ENCODE measurements around the gene GIMAP8. TPM values are rescaled to one million over a fixed set of nuclear protein-coding genes. Genes with fewer than 3 reads are reported as not detected.

GIMAP8 gene
- total RNA-seq: 10 to 100 TPM in 1 of 4 donors, 1 to 10 TPM in 1, under 1 TPM in 2; 0.38 to 12.2 (median 2.4) TPM

DNA sequence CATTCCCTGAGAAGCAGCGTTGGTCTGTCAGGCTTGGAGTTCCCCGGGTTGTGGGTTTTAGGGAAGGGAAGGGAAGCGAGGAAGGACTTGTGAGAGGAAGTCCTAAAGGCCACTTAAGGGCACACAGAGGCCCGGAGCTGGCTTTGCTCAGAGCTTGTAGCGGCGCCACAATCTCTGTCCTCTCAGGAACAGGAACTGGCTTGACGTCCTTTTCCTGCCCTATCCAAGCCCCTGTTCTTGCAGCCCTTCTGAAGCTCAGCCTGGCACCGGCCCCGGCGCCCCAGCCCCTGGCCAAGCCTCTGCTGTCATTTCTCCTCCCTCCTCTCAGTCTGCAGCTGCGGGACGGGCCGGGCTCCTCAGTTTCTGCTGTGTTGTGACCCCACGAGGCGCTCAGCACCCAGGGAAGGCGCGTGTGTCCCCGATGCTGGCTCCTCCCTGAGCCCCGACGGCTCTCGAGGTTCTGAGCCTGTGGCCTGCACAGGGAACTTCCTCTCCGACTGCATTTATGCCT is at the start of gene GIMAP8:
GIMAP8 (plus strand) TSS at position 140 of the 511 bp plus-strand sequence. CDS start 16,069 bp downstream, outside the sequence.
- intact Hi-C loops (cut with DNase I): loop anchor here (10.0 kb wide), 1 partner anchor 184 kb away; the partner anchor contains the start of gene GIMAP6
- 41 to 63% methylated on average over 6 to 22 of the region's 22 CpGs for WGBS, 2 donors

DNA sequence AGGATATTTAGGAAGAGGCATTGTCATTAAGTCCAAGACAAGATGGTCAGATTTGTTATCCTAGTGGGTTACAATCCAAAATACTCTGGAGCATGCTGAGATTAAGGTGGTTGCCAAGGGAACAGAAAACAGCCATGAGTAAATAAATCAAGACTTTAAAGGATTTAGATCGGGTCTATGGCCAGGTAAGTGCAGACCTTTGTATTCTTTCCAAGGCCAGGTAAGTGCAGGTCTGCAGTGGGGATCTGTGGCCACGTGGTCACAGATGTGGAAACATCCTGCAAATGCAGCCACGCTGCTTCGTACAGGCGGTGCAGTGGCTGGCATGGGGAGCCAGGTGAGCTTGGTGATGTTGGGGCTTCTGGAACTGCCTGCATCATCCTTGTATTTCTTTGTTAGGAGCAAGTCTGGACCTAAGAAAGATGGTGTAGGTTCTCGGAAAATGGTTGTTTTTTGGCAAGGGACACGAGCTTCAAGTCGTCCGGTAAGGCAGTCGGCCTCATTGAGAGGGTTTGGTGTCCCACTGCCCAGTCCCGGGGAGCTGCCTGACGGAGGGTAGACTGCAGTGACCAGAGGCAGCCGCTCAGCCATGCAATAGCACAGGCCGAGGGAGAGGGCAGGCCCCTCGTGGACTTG is 49.5 kb upstream of the GIMAP8 start:
- peaks cover 9 to 39% (median 19%) of the 10 kb centered on the region in 3 donors for H3K4me1 ChIP-seq
- 78 to 81% methylated on average over 13 to 15 of the region's 15 CpGs for WGBS, 2 donors
- no peak for DNase-seq
- H3K27ac ChIP-seq: no peak overlapping the region
- no peak overlapping the region for H3K4me3 ChIP-seq
- no peaks in the 10 kb centered on the region for H3K27me3 ChIP-seq
- H3K36me3 ChIP-seq: peaks cover 0 to 26% (median 8%) of the 10 kb centered on the region in 3 donors
- intact Hi-C loops (cut with DNase I): no loop called here
- no peaks in the 10 kb centered on the region for H3K9me3 ChIP-seq
- TF ChIP-seq, protein P1, sequence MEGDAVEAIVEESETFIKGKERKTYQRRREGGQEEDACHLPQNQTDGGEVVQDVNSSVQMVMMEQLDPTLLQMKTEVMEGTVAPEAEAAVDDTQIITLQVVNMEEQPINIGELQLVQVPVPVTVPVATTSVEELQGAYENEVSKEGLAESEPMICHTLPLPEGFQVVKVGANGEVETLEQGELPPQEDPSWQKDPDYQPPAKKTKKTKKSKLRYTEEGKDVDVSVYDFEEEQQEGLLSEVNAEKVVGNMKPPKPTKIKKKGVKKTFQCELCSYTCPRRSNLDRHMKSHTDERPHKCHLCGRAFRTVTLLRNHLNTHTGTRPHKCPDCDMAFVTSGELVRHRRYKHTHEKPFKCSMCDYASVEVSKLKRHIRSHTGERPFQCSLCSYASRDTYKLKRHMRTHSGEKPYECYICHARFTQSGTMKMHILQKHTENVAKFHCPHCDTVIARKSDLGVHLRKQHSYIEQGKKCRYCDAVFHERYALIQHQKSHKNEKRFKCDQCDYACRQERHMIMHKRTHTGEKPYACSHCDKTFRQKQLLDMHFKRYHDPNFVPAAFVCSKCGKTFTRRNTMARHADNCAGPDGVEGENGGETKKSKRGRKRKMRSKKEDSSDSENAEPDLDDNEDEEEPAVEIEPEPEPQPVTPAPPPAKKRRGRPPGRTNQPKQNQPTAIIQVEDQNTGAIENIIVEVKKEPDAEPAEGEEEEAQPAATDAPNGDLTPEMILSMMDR (IDR thresholded peaks at IDR 0.05): no peak
- no peak for TF ChIP-seq POLR2A (IDR thresholded peaks at IDR 0.05)

More for the DNA sequence above, at the start of gene GIMAP8:
- peaks cover 0 to 18% (median 0%) of the 10 kb centered on the region in 4 donors for H3K27me3 ChIP-seq
- H3K4me1 ChIP-seq: peaks cover 2 to 20% (median 10%) of the 10 kb centered on the region in 3 donors
- no peaks in the 10 kb centered on the region for H3K9me3 ChIP-seq
- peak within 1 kb of the TSS; percentile 50 to 85 (median 77) for H3K27ac ChIP-seq
- H3K36me3 ChIP-seq: no peaks in the 10 kb centered on the region
- peak within 1 kb of the TSS; percentile 19 to 66 (median 48) for H3K4me3 ChIP-seq
- peak; percentile 19 for DNase-seq
- TF ChIP-seq, protein P1 (IDR thresholded peaks at IDR 0.05): no peak
- TF ChIP-seq POLR2A (IDR thresholded peaks at IDR 0.05): no peak

DNA sequence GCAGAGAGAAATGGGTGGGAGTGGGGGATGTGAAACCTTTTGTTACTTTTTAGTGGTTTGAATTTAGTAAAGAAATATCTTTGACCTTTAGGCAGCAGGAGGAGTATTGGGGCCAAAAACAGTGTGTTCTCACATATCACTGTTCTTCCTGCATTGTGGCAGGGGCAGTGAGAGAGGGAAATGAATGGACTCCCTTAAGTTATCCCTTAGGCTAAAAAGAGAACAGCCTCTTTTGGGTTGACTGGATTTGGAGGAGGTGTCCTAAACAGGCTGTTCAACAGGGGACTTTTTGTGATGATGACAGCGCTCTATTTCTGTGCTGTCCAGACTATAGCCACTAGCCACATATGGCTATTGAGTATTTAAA is 49.0 kb upstream of the GIMAP8 start:
- Histone ChIP-seq H3K9me3 (no peaks in the 10 kb centered on the region), H3K4me1 (peaks cover 14 to 44% (median 24%) of the 10 kb centered on the region in 3 donors), H3K36me3 (peaks cover 0 to 24% (median 8%) of the 10 kb centered on the region in 3 donors), H3K4me3 (no peak overlapping the region), H3K27me3 (no peaks in the 10 kb centered on the region), H3K27ac (no peak overlapping the region)
- WGBS, 2 donors: 73 to 92% methylated on average over 1 of the region's 1 CpG
- no peak for TF ChIP-seq POLR2A (IDR thresholded peaks at IDR 0.05)
- TF ChIP-seq, protein P1 (IDR thresholded peaks at IDR 0.05): no peak
- no peak for DNase-seq
- intact Hi-C loops (cut with DNase I): no loop called here

DNA sequence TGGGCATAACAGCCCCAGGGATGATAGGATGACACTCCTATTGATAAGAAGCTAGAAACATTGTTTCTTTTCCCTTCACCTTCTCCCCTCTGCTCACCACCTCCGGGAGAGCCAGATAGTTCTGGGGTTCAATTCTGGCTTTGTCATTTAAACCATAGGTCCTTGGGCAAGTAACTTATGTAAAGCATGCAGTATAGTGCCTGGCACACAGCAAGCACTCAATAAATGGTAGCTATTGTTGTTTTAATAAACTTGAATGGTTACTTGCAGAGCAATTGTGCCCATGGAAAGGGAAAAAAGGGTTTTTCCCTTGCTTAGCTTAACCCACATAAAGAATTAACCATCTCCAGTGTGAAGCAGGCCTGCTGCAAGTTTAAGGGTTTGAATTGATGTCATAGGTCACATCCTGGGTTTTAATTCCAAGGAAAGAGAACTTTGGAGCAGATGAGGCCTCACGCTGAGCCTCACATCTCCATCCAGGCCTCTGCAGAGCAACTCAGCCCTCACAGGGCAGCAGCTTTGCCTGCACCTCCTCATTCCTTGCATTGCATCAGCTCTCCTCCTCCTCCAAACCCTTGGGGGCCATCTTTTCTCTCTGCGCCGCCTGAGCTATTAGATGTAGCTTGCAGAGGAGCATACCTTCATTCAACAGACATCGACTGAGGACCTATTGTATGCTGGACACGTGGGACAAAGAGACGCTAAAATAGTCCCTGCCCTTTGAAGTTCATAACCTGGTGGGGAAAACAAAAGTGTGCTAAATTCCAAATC is 48.4 kb upstream of the GIMAP8 start:
- Histone ChIP-seq H3K4me3 (no peak overlapping the region), H3K9me3 (no peaks in the 10 kb centered on the region), H3K27me3 (no peaks in the 10 kb centered on the region), H3K36me3 (peaks cover 0 to 18% (median 4%) of the 10 kb centered on the region in 3 donors), H3K4me1 (peaks cover 21 to 51% (median 28%) of the 10 kb centered on the region in 3 donors), H3K27ac (no peak overlapping the region)
- 87 to 89% methylated on average over 6 to 7 of the region's 7 CpGs for WGBS, 2 donors
- no peak for DNase-seq
- no peak for TF ChIP-seq POLR2A (IDR thresholded peaks at IDR 0.05)
- TF ChIP-seq, protein P1 (IDR thresholded peaks at IDR 0.05): no peak
- intact Hi-C loops (cut with DNase I): no loop called here
